Measurements from ENCODE around the gene MKRN2.

The MKRN2 gene

DNA sequence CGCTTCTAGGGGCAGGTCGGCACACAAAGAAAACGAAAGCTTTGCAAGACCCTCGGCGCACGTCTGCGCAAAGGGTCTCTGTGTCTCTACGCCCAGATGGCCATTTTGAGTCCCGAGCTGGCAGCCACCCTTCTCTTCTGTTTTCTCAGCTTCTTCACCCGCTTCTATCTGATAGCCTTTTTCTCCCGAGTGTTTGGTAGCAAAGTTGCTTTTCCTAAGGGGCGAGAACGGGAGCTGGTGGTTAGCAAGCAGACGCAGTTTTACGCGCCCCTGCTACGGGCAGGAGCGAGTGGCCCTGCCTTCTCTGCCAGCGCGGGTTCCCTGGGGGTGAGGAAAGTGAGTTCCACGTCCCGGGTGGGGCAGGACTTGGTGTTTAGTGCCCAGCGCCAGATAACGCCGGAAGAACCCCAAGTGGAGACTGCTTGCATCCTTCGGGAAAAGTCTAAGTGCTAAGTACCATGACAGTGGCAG lies 2.9 kb upstream of the MKRN2 start:
- no peak for DNase-seq (ENCODE audit: low read depth in 1 of 2, low spot score in 1 of 2)

GRCh38 chr3:12556314-12556689 lies 585 bp upstream of the MKRN2 start:
- DNase-seq (ENCODE audit: low read depth in 1 of 2, low spot score in 1 of 2) = no peak

DNA sequence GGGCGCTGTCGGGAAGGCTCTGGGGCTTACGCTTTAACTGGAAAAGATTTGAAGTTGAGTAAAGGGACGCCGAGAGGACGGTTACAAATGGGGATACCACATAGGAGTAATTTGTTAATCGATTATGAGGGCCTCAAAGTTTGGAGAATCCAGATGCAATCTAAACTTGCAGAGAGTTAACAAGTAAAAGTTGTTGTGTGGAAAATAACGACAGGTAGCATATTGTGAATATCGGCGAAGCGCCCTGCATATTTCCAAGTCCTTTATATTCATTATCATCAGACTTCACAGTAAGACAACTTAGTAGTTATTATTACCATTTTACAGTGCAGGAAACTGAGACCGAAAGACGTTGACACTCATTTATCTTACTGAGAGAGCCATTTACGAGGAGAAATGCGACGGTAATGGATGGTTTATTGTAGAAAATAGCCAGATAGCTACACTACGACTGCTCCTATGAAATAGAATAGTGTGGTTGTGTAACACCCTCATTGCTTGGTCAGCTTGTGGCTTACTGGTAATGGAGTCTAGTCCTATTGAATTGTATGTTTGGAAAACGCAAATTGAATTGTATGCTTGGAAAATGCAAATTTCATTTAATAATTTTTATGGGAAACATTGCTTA lies 700 bp downstream of the MKRN2 start:
- DNase-seq (ENCODE audit: low read depth in 1 of 2, low spot score in 1 of 2) = no peak

- no peak for DNase-seq (ENCODE audit: low read depth in 1 of 2, low spot score in 1 of 2)
Observed at GRCh38 chr3:12558706-12559105, 1.8 kb downstream of the MKRN2 start.

GRCh38 chr3:12559520-12559919 lies 2.6 kb downstream of the MKRN2 start:
- no peak for DNase-seq (ENCODE audit: low read depth in 1 of 2, low spot score in 1 of 2)

DNA sequence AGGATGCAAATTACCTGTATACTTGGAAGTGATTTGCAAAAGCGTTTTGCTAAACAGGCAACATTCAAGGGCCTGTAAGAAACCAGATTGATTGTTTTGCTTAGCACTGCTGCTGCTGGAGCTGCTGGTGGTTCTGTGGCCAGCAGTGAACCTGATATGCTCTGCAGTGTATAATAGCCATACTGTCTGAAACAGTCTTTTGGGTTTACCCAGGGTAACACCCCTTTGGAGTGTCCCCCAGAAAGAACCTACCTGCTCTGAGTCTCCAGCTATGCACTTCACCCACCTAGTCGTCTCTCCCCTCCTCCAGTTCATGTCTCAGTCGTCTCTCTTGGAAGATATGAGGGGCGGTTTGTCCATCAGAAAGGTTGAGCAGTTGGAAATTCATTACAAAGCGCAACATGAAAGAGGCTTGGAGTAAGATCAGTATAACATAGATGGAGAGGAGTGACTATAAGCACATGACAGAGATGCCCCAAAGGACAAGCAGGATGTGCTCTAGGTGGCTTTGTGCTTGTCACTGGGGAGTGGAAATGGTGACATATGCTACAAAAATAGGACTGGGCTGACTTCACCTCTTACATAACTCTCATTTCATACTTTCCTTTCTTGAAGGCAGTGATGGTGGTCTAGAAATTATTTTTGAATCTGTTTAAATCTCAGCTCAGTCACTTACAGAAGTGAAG lies 3.8 kb downstream of the MKRN2 start:
- DNase-seq (ENCODE audit: low read depth in 1 of 2, low spot score in 1 of 2) = no peak

GRCh38 chr3:12561397-12561796 lies 4.5 kb downstream of the MKRN2 start:
- DNase-seq (ENCODE audit: low read depth in 1 of 2, low spot score in 1 of 2) = no peak

GRCh38 chr3:12562451-12562850 lies 5.6 kb downstream of the MKRN2 start:
- no peak for DNase-seq (ENCODE audit: low read depth in 1 of 2, low spot score in 1 of 2)

DNA sequence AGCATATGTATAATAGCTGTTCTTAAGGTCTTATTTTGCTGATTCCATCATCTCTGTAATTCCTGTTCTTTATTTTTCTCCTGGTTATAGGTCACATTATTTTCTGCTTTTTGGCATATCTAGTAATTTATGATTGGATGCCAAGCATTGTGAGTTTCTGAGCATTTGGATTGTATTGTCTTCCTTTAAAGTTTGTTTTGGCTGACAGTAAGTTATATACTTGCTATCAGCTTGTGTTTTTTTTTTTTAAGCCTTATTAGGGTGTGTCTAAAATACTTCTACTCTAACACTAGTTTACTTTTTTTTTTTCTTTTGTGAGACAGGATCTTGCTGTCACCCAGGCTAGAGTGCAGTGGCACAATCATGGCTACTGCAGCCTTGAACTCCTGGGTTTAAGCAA lies 10.1 kb downstream of the MKRN2 start:
- no peak for DNase-seq (ENCODE audit: low read depth in 1 of 2, low spot score in 1 of 2)

DNA sequence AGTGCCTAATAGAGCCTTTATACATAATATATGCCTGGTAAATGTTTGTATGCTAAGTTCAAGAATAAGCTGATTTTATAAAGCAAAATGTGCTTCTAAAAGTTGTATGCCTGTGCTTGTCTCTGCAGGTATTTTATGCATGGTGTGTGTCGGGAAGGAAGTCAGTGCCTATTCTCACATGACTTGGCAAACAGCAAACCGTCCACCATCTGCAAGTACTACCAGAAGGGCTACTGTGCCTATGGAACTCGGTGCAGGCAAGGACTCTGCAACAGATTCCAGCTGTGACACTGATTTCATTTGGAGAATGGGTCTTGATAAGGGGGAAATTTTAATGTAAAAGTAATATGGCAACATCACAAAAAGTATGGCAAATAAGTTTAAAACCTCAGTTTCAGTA lies 11.9 kb downstream of the MKRN2 start:
- DNase-seq (ENCODE audit: low read depth in 1 of 2, low spot score in 1 of 2) = no peak

- no peak for DNase-seq (ENCODE audit: low read depth in 1 of 2, low spot score in 1 of 2)
Observed at GRCh38 chr3:12569836-12570235, 12.9 kb downstream of the MKRN2 start.

DNA sequence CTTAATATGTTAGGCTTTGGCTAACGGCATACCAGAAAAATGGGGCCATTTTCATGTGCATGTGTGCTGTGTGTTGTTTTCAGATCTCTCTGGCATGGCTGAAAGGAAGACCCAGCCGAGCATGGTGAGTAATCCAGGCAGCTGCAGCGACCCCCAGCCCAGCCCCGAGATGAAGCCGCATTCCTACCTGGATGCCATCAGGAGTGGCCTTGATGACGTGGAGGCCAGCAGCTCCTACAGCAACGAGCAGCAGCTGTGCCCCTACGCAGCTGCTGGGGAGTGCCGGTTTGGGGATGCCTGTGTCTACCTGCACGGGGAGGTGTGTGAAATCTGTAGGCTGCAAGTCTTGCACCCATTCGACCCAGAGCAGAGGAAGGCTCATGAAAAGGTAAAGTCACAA lies 15.1 kb downstream of the MKRN2 start:
- DNase-seq (ENCODE audit: low read depth in 1 of 2, low spot score in 1 of 2) = no peak

DNA sequence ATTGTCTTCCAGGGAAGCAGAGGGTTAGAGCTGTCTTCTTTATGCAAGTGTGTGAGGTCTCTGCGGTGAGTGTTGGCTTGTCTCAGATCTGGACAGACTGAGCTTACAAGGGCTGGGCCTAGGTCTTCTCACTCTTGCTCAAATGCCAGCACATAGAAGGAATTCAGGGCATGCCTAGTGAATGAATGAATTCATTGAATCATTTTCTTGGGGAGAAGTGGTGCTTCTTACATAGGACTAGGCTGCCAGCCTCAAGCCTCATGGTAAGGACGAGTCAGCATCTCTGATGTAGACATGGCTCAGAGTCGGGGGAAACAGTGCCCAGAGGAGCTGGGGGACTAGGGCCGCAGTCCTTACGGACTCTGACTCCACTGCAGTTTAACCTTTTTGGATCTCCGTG lies 17.2 kb downstream of the MKRN2 start:
- DNase-seq (ENCODE audit: low read depth in 1 of 2, low spot score in 1 of 2) = no peak

DNA sequence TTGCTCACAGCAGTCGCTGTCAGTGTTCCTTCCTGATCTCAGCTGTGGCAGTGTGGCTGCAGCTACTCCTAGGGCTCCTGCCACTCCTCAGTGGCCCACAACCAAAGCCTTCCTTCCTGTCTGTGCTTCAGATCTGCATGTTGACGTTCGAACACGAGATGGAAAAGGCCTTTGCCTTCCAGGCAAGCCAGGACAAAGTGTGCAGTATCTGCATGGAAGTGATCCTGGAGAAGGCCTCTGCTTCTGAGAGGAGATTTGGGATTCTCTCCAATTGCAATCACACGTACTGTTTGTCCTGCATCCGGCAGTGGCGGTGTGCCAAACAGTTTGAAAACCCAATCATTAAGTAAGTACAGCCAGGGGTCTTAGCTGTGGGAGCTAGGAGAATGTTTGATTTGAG lies 17.8 kb downstream of the MKRN2 start:
- DNase-seq (ENCODE audit: low read depth in 1 of 2, low spot score in 1 of 2) = no peak

GRCh38 chr3:12577379-12577778 lies 20.5 kb downstream of the MKRN2 start:
- DNase-seq (ENCODE audit: low read depth in 1 of 2, low spot score in 1 of 2) = no peak

- DNase-seq (ENCODE audit: low read depth in 1 of 2, low spot score in 1 of 2) = no peak
Observed at GRCh38 chr3:12578742-12579141, 21.9 kb downstream of the MKRN2 start.

DNA sequence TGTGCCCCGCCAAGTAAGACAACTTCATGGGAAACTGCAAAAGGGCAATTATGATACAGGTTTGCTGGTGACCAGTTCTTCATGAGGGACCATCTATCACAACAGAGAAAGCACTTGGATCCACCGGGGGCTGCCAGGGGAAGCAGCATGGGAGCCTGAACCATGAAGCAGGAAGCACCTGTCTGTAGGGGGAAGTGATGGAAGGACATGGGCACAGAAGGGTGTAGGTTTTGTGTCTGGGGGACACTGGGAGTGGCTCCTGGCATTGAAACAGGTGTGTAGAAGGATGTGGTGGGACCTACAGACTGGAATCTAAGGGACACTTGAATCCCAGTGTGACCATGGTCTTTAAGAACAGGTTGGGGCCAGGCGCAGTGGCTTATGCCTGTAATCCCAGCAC lies 22.6 kb downstream of the MKRN2 start:
- DNase-seq (ENCODE audit: low read depth in 1 of 2, low spot score in 1 of 2) = no peak

DNA sequence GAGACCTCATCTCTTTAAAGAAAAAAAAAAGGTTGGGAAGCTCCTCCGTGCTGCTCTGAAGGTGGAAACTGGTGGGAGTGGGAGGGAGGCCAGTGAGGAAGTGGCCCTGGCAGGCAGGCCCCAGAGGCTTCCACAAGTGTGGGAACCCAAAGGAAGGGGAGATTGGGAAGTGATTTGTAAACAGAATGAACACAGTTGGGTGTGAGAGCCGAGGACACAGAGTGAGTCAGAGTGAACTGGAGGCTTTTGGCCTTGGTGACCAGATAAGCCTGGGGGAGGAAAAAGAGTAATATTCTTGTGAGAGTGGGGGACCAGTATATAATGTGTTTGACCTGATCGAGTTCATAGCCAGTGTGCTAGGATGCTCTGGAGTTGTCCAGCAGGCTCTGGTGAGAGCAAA lies 23.0 kb downstream of the MKRN2 start:
- no peak for DNase-seq (ENCODE audit: low read depth in 1 of 2, low spot score in 1 of 2)

GRCh38 chr3:12582730-12583129 lies 25.8 kb downstream of the MKRN2 start:
- DNase-seq (ENCODE audit: low read depth in 1 of 2, low spot score in 1 of 2) = no peak

- no peak for DNase-seq (ENCODE audit: low read depth in 1 of 2, low spot score in 1 of 2)
Observed at GRCh38 chr3:12583280-12583679, 26.4 kb downstream of the MKRN2 start.

GRCh38 chr3:12584083-12584482 lies 27.2 kb downstream of the MKRN2 start:
- no peak for DNase-seq (ENCODE audit: low read depth in 1 of 2, low spot score in 1 of 2)

DNA sequence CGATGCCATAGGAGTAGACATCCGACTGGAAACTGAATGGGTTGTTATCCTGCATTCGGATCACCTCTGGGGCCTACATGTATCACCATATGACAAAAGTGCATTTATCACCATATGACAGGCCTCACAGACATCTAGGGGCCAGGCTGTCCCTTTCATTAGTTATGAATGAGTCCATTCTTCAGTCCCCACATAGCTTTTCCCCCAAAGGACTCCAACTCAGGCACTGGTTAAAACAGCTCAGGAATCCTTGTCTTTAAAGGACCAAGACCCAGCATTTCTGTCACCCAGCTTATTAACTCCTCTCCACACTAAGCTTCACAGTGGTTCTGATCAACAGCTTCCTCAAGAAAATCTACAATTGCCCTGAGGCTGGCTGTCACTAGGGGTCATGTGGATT lies 28.3 kb downstream of the MKRN2 start:
- DNase-seq (ENCODE audit: low read depth in 1 of 2, low spot score in 1 of 2) = no peak

DNA sequence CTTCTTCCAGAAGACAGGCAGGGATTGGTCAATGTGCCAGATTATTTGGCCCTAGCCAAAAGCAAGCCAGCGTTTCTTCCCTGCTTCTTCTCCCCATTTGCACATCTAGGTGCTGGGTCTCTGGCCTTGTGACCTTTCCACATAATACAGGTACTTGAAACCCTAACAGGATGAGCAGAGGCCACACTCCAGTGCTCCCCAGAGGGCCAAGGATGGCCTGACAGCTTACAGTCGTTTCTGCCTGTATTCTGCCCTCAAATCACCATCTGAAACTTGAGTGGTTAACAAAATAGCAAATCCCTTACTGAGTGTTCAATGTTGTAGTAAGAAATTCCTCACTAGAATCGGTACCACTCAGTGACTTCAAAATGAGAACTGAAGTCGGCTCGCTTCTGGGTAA lies 29.1 kb downstream of the MKRN2 start:
- DNase-seq (ENCODE audit: low read depth in 1 of 2, low spot score in 1 of 2) = no peak
